ENCODE measurements around the gene HOXD8. TPM values are rescaled to one million over a fixed set of nuclear protein-coding genes. Genes with fewer than 3 reads are reported as not detected.

The HOXD8 gene
- total RNA-seq, 1 donor from 2014 or later, result 18.9 TPM

DNA sequence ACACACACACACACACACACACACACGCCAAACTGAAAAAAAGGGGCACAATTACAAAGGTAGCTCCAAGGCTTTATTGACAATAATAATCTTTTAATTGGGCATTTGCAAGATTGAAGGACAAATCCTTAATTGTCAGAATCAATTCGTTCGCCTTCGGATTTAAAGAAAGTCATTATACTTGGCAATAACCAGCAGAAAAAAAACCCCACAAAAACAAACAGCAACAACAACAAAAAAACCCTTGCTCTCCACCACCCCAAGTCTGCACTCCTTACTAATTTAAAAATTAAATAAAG lies 1.8 kb upstream of the HOXD8 start:
- no peak for DNase-seq (ENCODE audit: extremely low read depth, low read depth, low spot score)

DNA sequence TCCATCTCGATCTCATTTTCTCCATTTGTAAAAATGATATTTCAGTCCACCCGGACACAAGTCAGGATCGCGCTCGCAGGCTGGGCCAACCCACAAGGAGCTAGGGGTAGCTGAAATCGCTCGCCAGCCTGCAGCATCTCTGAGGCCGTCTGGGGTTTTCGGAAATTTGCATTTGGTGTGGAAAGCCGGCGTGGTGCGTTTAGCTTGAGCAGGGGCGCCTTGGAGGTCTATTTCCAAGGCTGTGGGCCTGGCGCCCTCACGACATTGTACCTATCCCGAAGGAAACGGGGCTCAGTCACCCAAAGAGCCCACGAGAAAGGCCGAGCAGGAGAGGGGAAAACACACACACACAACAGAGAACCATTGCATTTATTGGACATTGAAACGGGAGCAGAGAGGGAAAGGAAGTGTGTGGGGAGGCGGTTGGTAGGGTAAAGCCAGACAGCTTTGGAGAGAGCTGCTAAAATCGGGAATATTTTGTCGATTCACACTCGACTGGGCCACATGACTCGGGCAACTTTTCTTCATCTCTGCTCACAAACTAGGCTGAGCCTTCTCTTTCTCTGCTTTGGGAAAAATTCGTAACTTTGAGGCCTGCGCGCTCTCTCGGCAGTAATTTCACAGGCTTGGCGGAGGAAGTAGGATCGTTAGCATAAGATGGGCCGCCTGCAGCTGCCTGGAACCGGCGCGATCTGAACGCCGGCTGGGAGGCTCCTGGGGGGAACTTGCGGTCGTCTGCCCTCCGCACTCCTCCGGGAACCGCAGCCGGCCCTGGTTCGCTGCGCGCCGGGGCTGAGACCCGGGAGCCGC lies 1.1 kb upstream of the HOXD8 start:
- no peak for DNase-seq (ENCODE audit: extremely low read depth, low read depth, low spot score)

DNA sequence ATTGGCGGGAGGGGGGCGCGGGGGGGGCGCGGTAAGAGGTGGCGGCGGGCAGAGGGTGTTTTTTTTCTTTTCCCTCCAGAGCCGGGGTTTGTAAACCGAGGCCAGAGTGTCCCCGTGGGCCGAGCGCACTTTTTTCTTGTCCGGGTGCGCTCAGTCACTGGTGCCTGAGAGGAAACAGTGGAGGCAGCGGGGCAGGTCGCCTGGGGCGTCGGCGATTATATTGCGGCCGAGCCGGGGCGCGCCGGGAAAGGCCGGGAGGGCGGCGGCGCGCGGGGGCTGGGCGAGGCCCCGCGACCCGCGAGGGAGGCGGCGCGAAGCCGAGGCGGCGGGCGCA lies 275 bp downstream of the HOXD8 start:
- DNase-seq (ENCODE audit: extremely low read depth, low read depth, low spot score), result no peak

DNA sequence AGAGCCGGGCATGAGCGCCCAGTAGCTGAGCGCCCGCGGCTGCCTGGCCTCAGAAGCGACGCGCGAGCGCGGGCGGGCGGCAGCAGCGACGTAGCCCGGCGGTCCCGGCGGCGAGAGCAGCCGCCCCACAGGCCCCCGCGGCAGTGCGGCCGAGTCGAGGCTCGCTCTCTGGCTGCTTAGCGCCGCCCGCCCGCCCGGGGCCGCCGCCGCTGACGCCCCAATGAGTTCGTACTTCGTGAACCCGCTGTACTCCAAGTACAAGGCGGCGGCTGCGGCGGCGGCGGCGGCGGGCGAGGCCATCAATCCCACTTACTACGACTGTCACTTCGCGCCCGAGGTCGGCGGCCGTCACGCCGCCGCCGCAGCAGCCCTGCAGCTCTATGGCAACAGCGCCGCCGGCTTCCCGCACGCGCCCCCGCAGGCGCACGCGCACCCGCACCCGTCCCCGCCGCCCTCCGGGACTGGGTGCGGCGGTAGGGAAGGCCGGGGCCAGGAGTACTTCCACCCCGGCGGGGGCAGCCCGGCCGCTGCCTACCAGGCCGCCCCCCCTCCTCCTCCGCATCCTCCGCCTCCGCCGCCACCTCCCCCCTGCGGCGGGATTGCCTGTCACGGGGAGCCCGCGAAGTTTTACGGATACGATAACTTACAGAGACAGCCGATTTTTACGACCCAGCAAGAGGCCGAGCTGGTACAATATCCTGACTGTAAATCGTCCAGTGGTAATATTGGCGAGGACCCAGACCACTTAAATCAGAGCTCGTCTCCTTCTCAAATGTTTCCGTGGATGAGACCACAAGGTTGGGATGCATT lies 847 bp downstream of the HOXD8 start:
- DNase-seq (ENCODE audit: extremely low read depth, low read depth, low spot score), result no peak

DNA sequence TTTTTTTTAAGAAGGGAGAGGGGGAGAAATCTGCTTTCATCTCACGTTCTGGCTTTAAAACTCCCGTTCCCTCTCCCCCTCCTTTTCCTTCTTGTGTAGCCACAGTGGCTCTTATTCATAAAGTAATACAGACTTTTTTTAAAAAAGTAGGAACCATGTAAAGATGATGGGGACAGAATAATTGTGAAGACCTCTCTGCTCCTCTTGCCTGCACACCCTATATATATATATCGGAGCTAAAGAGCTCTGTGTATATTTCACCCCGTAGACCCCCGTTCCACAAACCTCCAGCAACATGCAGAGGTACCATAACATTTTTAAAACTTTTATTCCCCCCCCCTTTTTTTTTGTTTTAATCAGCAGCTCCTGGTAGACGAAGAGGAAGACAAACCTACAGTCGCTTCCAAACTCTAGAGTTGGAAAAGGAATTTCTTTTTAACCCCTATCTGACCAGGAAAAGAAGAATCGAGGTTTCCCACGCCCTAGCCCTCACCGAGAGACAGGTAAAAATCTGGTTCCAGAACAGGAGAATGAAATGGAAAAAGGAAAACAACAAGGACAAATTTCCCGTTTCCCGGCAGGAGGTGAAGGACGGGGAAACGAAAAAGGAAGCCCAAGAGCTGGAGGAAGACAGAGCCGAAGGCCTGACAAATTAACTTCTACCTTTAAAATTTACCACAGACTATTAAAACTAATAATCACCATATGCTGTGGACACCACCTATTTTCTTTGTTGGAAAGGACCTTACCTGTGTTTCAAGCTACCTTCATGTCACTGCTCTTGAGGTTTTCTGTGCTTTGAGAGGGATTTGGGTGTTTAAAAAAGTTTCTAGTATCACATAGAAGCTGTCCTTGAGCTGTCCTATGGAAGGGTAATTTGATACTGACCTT lies 1.7 kb downstream of the HOXD8 start:
- no peak for DNase-seq (ENCODE audit: extremely low read depth, low read depth, low spot score)

DNA sequence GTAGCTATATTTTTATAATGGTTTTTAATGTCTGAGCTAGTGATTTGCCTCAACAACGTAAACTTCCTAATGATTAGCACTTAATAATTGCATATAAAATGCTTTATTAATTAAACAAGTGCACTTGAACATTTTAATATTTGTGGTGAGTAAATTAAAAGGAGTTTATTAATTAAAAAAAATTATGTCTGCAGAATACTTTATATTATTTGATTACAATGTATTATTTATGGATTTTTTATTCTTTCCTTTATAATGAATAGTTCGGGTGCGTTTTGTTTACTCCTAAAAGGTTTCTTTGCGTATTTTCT lies 2.3 kb downstream of the HOXD8 start:
- no peak for DNase-seq (ENCODE audit: extremely low read depth, low read depth, low spot score)

DNA sequence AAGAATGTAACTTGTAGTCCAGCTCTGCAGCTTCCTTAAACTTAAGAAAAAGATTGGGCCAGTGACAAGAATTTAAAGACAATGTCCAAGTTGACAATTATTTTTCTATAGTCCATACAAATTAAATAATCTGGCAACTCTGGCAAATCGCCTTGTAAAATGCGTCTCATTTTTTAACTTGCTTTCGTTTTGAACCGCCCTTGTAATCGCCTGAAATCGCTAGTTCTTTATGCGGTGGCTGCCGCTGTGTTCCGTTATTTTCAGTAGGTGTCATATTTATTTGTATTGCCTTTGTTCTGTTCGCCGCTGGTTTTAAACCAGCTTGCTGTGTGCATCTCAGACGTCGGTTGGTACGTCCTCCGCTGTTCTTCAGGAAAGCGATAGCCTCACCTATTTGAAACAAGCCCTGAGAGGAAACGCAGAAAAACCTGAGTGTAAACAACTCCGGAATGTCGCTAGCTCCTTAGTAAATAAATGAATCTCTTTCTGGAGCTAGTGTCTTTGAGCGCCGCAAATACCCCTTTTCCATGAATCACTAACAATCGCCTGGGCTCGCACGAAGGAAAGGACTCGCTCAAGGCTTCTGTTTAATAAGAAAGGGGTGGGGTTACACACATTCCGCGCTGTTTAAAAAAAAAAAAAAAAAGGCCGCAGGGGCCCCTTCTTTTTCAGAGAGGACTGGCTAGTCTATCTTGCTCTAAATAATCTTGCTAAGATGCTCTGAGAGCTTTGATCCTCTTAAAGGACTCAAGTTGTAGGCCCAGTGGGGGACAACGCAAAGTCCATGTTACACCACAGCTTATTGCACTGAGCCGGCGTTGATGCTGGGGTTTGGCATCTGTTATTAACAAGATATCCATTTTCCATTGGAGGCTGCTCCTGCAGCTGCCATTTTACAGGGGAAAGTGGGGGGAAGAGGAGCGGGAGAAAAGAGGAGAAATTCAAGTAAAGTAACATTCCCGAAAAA lies 3.0 kb downstream of the HOXD8 start:
- DNase-seq (ENCODE audit: extremely low read depth, low read depth, low spot score), result no peak

DNA sequence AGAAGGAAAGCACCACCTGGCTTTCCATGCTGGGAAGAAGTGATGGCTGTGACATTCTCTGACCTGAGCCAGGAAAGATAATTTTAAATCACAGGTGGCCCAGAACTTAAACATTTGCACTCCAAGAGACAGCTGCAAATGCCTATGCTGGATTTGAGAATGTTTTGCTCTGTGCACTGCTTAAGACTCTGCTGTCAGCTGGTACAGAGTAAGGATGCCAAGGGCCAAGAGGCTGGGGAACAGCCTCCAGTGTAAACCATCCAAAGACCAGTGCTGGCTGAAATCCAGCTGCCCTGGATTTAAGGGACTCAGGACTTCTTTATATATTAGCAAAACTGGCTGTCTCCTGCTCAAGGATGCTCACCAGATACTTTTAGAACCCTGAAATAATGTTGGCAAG lies 3.9 kb downstream of the HOXD8 start:
- no peak for DNase-seq (ENCODE audit: extremely low read depth, low read depth, low spot score)

DNA sequence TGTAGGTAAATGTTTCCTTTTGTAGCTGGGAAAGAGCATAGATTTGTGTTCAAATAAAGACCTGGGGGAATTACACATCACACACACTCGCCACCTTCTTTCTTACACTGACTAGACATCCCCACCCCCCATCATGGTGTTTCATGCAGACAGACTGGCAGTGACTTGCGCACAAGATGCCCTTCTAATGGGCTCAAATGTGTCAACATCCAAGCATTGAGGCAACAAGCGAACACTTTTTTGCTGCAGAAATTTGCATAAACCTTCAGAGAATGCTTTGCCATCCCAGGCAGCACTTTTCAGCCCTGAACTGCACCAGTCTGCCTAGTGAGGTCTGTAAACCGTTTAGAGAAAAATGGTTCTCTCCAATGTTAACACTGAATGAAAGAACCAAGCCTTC lies 4.5 kb downstream of the HOXD8 start:
- DNase-seq (ENCODE audit: extremely low read depth, low read depth, low spot score), result no peak

DNA sequence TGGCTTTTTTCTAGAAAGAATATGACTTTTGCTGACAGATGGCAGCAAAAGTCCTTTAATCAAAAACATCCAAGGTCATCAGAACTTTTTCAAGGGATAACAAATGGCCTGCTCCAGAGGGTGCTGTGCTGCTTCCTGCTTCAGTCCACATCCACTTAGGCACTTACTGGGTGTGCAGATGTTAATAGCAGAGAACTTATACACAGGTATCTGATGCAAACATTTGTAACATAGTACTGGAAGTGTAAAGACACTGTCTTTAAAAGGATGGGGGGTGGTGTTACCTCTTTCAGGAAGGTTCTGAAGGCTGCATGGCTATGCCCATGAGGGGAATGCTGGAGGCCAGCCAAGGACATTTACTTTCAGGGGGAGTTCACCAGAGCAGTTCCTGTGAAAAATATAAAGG lies 5.5 kb downstream of the HOXD8 start:
- no peak for DNase-seq (ENCODE audit: extremely low read depth, low read depth, low spot score)

DNA sequence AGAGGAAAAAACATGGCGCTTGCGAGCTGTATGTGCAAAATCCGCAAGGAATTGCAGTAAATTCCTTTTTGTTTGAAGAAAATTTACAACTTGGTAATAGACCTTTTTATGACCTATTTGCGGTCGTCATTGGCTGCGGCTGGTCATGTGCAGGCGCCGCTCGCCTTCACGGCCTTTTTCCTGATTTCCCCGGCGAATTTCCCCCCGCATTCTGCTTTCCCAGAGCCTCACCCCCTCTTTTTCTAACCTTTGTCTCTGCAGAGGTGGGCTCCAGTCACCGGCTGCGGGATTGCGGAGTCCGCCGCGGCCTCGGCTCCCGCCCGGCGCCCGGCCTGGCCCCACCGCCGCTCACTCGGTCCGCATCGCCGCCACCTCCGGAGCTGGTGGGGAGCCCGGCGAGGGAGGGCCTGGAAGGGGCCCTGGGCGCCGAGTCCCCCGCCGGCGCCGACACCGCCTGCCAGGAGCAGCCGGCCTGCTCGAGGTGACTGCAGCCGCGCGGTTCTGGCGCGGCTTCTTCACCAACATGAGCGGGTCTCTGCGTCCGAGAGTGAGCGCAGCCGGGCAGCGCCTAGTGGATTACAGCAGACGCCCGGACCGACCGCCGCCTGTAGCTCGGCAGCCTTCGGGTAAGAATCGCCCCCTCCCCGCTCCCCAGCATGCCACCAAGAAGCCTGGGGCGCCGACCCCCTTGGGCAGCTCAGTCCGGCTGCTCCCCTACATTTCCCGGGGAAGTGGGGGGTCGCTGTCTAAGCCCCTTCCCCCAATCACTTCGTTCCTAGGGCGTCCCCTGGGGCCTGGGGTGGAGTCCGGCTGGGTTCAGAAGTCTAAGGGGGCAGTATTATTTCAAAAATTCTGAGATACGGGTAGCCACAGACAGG lies 7.1 kb downstream of the HOXD8 start:
- no peak for DNase-seq (ENCODE audit: extremely low read depth, low read depth, low spot score)

DNA sequence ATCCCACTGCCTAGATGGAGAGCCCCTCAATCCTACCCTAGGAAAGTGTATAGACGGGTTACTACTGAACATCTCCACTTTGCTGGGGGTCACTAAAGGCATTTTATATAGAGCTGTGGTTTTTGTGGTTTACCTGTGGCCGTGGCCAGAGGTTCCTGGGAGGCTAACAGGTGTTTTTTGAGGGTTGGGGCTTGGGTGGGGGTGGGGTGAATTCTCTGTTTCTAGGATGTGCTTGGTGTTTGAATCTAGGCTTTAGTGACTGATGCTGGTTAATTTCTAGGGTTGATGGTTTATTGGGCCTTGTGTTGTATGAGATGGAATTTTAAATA lies 7.7 kb downstream of the HOXD8 start:
- no peak for DNase-seq (ENCODE audit: extremely low read depth, low read depth, low spot score)

DNA sequence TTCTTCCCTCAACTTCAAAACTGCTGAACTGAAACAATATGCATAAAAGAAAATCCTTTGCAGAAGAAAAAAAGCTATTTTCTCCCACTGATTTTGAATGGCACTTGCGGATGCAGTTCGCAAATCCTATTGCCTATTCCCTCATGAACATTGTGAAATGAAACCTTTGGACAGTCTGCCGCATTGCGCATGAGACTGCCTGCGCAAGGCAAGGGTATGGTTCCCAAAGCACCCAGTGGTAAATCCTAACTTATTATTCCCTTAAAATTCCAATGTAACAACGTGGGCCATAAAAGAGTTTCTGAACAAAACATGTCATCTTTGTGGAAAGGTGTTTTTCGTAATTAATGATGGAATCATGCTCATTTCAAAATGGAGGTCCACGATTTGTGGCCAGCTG lies 8.4 kb downstream of the HOXD8 start:
- no peak for DNase-seq (ENCODE audit: extremely low read depth, low read depth, low spot score)

DNA sequence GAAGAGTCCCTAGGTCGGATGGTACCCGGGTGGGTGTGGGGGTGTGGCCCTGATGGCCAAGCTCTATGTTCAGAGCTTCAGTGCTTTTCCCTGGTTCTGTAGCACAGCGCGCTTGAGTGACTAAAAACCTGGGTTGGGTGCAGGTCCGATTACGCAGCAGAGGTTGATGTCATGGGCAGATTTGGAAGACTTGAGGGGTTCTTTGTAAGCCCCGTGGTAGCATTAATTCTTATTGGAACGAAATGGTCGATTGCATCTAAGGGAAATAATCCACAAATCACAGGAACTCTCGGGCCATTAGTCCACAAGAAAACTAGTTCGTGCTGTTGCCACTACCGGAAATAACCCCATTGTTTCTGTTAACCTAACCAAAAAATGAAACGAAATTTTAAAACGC lies 9.0 kb downstream of the HOXD8 start:
- DNase-seq (ENCODE audit: extremely low read depth, low read depth, low spot score), result no peak

DNA sequence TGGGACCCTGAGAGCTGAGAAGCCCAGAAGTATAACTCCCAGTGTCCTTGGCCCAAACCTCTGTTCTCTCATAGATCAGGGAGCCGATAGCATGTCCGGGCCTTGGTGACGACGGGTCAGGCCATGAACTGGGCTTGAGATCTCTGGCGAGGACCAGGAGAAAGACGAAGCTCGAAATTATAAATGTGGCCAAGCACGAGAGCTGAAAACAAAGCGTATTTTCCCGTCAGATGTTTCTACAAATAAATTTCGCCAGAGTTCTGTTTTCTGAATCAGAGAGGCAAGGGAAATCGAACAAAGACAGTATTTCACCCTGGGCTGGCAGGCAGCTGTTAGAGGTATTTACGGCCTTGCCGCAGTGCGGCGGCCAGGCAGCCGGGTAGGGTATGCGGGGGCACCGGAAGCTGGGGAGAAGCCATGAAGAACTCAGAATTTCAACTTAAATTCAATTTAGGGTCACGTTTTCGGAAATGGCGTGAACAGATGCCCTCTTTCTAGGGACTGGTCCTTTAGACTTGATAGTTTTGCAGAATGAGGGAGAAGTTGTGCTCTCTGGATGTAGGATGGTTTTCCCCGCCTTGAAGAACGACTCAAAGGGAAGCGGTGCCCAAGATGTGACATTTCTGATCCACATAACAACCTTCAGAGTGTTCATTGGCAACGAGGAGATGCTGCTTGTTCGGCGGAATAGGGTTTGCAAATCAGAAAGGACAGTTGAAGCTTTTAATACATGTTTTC lies 9.6 kb downstream of the HOXD8 start:
- no peak for DNase-seq (ENCODE audit: extremely low read depth, low read depth, low spot score)

DNA sequence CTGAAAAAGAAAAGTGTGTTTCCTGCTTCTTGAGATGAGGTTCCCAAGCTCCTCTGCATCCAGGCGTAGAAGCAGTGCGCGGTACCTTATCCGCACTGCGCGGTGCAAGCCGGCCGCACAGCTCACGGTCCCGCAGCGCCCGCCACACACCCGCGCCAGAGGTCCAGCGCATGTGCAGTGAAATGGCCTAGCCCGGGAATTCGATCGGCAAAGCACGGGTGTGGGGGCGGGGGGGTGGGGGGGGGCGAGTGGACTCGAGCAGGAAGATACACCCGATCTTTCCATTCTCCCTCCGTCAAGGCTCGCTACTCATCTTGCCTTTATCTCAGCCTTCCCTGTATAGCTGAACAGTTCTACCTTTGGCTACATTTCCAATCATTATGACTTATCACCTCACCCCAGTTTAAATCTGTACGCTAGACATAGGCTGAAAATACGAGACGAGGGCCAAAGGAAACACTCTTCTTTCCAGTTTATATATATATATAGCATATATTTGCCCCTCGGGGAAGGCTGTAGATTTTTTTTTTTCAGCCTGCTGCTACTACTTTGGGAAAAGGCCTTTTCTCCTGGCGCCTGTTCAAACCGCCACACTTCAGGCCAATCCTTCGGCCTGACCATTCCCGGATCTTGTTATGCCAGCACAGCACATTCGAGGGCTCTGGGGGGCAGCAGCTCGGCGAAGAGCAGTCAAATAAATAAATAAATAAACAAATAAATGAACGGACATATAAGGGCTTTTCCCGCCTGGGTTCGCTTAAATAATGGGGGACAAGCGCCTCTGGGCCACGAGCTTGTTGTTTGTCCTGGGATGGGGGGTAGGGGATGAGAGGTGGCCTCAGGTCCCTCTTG lies 10.4 kb downstream of the HOXD8 start:
- no peak for DNase-seq (ENCODE audit: extremely low read depth, low read depth, low spot score)

DNA sequence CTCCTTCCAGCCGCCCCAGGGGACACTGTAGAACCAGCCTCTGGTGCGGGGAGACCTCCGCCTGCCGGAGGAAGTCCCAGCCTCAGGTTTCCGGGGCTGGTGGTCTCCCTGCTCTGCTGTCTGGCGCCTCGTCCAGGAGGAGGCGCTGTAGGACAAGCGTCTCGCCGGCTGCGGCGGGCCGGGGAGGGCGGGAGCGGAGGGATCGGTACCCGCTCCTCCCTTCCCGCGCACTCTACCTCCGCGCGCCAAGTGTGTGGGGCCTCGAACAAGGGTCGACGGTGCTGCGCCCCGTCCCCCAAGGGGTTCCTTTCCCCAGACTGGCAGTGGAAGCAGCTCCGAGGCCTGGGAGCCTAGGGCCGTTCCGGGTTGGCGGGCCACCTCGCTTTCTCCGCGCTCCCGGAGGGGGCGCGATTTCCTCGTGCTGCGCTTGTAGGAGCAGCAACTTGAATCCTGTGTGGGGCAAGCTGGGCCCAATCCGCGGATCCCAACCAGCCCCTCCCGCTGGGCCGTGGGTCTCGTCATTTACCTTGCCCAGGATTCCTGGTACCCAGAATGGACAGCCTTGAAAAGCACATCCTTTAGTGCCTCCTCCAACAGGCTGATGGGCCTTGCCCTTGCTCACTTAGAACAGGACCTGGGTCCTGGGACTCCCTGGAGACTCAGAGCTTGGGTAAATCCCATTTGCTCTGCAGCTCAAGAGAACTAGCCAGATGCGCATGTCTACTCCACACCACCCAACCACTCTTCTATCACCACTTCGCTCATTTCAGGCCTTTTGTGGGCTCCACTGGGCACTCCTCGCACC lies 11.2 kb downstream of the HOXD8 start:
- no peak for DNase-seq (ENCODE audit: extremely low read depth, low read depth, low spot score)

Measured in glomerular endothelial cell (primary cell).